ENCODE results near the gene C1orf50.

DNA sequence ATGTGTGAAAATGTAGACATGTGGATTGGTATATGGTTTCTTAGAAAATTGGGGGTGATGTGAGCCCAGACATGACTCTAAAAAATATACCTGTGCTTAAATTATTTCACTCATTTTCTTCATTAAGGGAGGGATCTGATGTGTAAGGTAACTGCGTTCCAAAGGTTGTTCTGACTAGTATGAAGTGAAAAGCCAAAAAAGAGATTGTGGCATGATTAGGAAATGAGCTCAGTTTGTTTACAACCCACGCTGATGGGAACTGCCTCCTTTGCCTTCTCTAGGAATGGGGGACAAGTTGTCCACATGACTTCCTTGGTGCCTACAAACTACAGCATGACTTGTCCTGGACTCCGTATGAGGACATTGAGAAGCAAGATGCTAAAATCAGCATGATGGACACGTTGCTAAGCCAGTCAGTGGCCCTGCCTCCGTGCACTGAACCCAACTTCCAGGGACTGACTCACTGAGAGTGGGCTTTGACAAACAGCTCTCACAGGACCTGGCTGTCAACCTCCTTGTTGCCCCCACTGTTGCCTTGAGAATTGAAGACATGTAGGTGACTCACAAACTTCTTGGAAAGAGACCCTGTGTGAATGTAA is 8.0 kb downstream of the C1orf50 start:
- TF ChIP-seq, protein P1, sequence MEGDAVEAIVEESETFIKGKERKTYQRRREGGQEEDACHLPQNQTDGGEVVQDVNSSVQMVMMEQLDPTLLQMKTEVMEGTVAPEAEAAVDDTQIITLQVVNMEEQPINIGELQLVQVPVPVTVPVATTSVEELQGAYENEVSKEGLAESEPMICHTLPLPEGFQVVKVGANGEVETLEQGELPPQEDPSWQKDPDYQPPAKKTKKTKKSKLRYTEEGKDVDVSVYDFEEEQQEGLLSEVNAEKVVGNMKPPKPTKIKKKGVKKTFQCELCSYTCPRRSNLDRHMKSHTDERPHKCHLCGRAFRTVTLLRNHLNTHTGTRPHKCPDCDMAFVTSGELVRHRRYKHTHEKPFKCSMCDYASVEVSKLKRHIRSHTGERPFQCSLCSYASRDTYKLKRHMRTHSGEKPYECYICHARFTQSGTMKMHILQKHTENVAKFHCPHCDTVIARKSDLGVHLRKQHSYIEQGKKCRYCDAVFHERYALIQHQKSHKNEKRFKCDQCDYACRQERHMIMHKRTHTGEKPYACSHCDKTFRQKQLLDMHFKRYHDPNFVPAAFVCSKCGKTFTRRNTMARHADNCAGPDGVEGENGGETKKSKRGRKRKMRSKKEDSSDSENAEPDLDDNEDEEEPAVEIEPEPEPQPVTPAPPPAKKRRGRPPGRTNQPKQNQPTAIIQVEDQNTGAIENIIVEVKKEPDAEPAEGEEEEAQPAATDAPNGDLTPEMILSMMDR (IDR thresholded peaks at IDR 0.05; ENCODE audit: insufficient read depth, low read length), result no peak
- no peak for TF ChIP-seq POLR2AphosphoS5 (IDR thresholded peaks at IDR 0.05; ENCODE audit: low read depth)
- TF ChIP-seq SPI1 (IDR thresholded peaks at IDR 0.05; ENCODE audit: borderline replicate concordance, low read depth), result no peak

Data from HL-60 (cell line).